ENCODE data around the gene PACSIN3. TPM values are rescaled to one million over a fixed set of nuclear protein-coding genes. Genes with fewer than 3 reads are reported as not detected.

PACSIN3 gene
- total RNA-seq, 1 experiment from 2014 or later = 67.0 TPM

DNA sequence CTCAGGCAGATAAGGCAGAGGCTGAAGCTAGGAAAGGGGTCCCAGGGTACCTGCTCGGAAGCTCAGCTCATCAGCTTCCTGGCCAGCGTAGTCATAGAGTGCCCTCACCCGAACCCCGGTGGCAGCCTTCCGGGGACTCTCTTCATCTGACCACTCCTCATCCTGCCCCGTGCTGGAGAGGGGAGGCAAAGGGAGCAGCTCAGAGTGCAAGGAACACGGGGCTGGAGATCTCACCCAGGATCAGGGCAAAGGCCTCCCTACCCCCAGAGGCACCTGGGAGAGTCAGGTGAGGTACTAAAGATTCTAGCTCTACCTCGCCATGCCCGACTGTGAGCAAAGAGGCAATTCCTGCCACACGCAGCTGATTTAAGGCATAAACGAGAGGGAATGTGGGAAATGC, 7.9 kb downstream of the PACSIN3 start:
- CTCF ChIA-PET = interaction anchor here (0.6 to 5.3 kb wide), 28 partner anchors 10 to 1854 kb away, joined by 3 to 55 read pairs (median 4); partner anchors contain the start of genes ACP2, DDB2, NR1H3 and PACSIN3

DNA sequence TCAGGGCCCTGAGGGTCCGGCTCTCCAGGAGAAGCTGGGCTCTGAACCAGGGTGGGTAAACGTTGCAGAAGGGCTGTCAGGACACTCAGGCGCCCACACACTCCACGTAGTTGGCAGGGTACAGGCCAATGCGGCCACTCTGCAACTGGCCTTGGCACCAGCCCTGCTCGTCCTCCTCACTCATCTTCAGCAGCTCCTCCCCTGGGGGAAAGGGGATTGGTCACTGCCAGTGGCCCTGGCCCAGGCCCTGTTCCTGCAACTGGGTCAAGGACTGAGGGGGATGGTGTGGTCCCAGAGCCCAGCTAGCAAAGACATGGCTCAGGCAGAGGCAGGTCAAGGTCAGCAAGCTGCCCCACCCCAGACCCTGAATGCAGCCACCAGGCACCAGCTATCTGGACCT, 8.4 kb downstream of the PACSIN3 start:
- H3K36me3 Mint-ChIP-seq (ENCODE audit: insufficient read depth, unreplicated experiment) = peaks cover 44% of the 10 kb centered on the region
- no peak for DNase-seq (ENCODE audit: unreplicated experiment)
- intact Hi-C loops (cut with micrococcal nuclease) = loop anchor here (1.0 to 5.0 kb wide), 4 partner anchors 38 to 229 kb away; partner anchors contain the start of genes ACP2 and SLC39A13
- H3K27me3 Mint-ChIP-seq (ENCODE audit: insufficient read depth, unreplicated experiment) = no peaks in the 10 kb centered on the region
- TF ChIP-seq, protein P1, sequence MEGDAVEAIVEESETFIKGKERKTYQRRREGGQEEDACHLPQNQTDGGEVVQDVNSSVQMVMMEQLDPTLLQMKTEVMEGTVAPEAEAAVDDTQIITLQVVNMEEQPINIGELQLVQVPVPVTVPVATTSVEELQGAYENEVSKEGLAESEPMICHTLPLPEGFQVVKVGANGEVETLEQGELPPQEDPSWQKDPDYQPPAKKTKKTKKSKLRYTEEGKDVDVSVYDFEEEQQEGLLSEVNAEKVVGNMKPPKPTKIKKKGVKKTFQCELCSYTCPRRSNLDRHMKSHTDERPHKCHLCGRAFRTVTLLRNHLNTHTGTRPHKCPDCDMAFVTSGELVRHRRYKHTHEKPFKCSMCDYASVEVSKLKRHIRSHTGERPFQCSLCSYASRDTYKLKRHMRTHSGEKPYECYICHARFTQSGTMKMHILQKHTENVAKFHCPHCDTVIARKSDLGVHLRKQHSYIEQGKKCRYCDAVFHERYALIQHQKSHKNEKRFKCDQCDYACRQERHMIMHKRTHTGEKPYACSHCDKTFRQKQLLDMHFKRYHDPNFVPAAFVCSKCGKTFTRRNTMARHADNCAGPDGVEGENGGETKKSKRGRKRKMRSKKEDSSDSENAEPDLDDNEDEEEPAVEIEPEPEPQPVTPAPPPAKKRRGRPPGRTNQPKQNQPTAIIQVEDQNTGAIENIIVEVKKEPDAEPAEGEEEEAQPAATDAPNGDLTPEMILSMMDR (IDR thresholded peaks at IDR 0.05; ENCODE audit: unreplicated experiment) = no peak
- ChIA-PET CTCF (interaction anchor here (0.6 to 5.3 kb wide), 29 partner anchors 10 to 1855 kb away, joined by 3 to 55 read pairs (median 4); partner anchors contain the start of genes ACP2, DDB2, NR1H3 and PACSIN3), POLR2A (interaction anchor here (1.0 to 5.7 kb wide), 7 partner anchors 9 to 93 kb away, joined by 4 to 72 read pairs (median 7); partner anchors contain the start of genes ACP2 and DDB2)
- peak overlapping the region; percentile 99 for H3K27ac Mint-ChIP-seq (ENCODE audit: low read depth, unreplicated experiment)
- H3K9me3 Mint-ChIP-seq (ENCODE audit: unreplicated experiment) = no peaks in the 10 kb centered on the region
- no TSS peak for BruUV-seq (replicated peaks)
- peak overlapping the region; percentile 93 for H3K4me3 Mint-ChIP-seq (ENCODE audit: unreplicated experiment)
- peaks cover 17% of the 10 kb centered on the region for H3K4me1 Mint-ChIP-seq (ENCODE audit: insufficient read depth, unreplicated experiment)

More for the DNA sequence above, 7.9 kb downstream of the PACSIN3 start:
- DNase-seq (ENCODE audit: unreplicated experiment) = no peak
- POLR2A ChIA-PET = interaction anchor here (0.6 to 5.7 kb wide), 7 partner anchors 9 to 93 kb away, joined by 3 to 72 read pairs (median 5); partner anchors contain the start of genes ACP2 and DDB2
- Mint-ChIP-seq H3K4me1 (ENCODE audit: insufficient read depth, unreplicated experiment) (peaks cover 17% of the 10 kb centered on the region), H3K36me3 (ENCODE audit: insufficient read depth, unreplicated experiment) (peaks cover 39% of the 10 kb centered on the region), H3K4me3 (ENCODE audit: unreplicated experiment) (no peak overlapping the region), H3K27me3 (ENCODE audit: insufficient read depth, unreplicated experiment) (no peaks in the 10 kb centered on the region), H3K27ac (ENCODE audit: low read depth, unreplicated experiment) (peak overlapping the region; percentile 99), H3K9me3 (ENCODE audit: unreplicated experiment) (no peaks in the 10 kb centered on the region)
- no TSS peak for BruUV-seq (replicated peaks)
- TF ChIP-seq, protein P1 (IDR thresholded peaks at IDR 0.05; ENCODE audit: unreplicated experiment) = no peak
- intact Hi-C loops (cut with micrococcal nuclease) = loop anchor here (5.0 kb wide), 1 partner anchor 229 kb away; the partner anchor contains the start of gene SLC39A13

DNA sequence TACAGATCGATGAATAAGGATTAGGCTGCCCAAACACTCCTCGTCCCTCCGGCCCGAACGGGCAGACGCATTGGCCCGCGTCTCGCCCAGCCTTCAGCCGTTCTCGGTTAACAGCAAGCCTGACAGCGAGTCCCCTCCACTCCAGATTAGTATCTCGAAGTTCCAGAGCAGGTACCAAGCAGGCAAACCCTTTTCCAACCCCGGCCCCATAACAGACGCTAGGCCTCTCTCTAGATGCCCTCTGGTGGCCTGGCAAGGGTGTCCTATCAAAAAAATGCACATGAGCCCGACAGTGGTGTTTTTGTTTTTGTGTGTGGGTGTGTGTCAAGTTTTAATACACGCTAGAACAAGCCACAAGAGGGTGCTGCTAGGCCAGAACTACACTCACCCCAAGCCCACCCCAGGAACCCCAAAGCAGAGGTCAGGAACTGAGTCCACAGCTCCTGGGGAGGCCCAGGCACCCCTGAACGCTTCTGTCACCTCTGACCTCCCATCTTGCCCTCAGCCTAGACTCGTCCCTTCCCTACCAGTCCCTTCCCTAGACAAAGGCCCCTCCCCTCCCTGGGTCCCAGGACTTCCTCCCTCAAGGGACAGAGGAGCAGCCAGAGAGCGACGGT, 8.9 kb downstream of the PACSIN3 start:
- Mint-ChIP-seq H3K27me3 (ENCODE audit: insufficient read depth, unreplicated experiment) (no peaks in the 10 kb centered on the region), H3K4me3 (ENCODE audit: unreplicated experiment) (peak overlapping the region; percentile 93), H3K4me1 (ENCODE audit: insufficient read depth, unreplicated experiment) (peaks cover 17% of the 10 kb centered on the region), H3K27ac (ENCODE audit: low read depth, unreplicated experiment) (peak overlapping the region; percentile 99), H3K9me3 (ENCODE audit: unreplicated experiment) (no peaks in the 10 kb centered on the region), H3K36me3 (ENCODE audit: insufficient read depth, unreplicated experiment) (peaks cover 49% of the 10 kb centered on the region)
- ChIA-PET POLR2A (interaction anchor here (1.0 to 5.7 kb wide), 9 partner anchors 8 to 94 kb away, joined by 3 to 72 read pairs (median 7); partner anchors contain the start of genes ACP2 and DDB2), CTCF (interaction anchor here (0.6 to 5.3 kb wide), 29 partner anchors 11 to 1855 kb away, joined by 3 to 55 read pairs (median 4); partner anchors contain the start of genes ACP2, DDB2, NR1H3 and PACSIN3)
- peak; percentile 88 for DNase-seq (ENCODE audit: unreplicated experiment)
- no TSS peak for BruUV-seq (replicated peaks)
- TF ChIP-seq, protein P1 (IDR thresholded peaks at IDR 0.05; ENCODE audit: unreplicated experiment) = peak; percentile 66
- intact Hi-C loops (cut with micrococcal nuclease) = loop anchor here (1.0 to 5.0 kb wide), 4 partner anchors 39 to 230 kb away; partner anchors contain the start of genes ACP2 and SLC39A13

All from MCF 10A (cell line).